SU-DHL-6 (cell line): ENCODE data around the gene C13orf46.

Experiments
- H2AFZ ChIP-seq: fragments of 200-600 bp; sonication (generic); 2 replicates; pipeline ENCODE4 v1.6.1; 2014; ENCODE audit warnings: low read depth, mild to moderate bottlenecking, moderate library complexity, mixed read lengths, antibody characterized with exemption, low read length; ENCODE audit not compliant: severe bottlenecking
- H3F3A ChIP-seq: fragments of 200-600 bp; shearing (Covaris generic); 2 replicates; pipeline ENCODE4 v1.6.0; 2016; ENCODE audit warnings: antibody characterized with exemption, mild to moderate bottlenecking; ENCODE audit not compliant: insufficient read depth
- H3K27ac ChIP-seq: fragments of 200-600 bp; sonication (generic); 2 replicates; pipeline ENCODE4 v1.5.1; 2016; ENCODE audit warnings: low read depth, mild to moderate bottlenecking, low read length, moderate library complexity, mixed read lengths
- H3K27me3 ChIP-seq: fragments of 200-600 bp; sonication (generic), shearing (Covaris generic); 2 replicates; pipeline ENCODE4 v1.6.0; 2014; ENCODE audit warnings: mild to moderate bottlenecking, low read length
- H3K36me3 ChIP-seq: fragments of 200-600 bp; sonication (generic); 2 replicates; pipeline ENCODE4 v1.6.1; 2014; ENCODE audit warnings: mild to moderate bottlenecking, low read length, mixed read lengths
- H3K4me2 ChIP-seq: fragments of 300-600, 200-600 bp; shearing (Covaris generic), sonication (generic); 2 replicates; pipeline ENCODE4 v1.6.0; 2014; ENCODE audit warnings: low read length, low read depth, mild to moderate bottlenecking; ENCODE audit not compliant: poor library complexity, severe bottlenecking
- H3K4me3 ChIP-seq: fragments of 200-600 bp; sonication (generic); 2 replicates; pipeline ENCODE4 v1.5.1; 2014; ENCODE audit warnings: antibody characterized with exemption, low read length, mild to moderate bottlenecking, mixed read lengths; ENCODE audit not compliant: insufficient read depth, poor library complexity, severe bottlenecking
- H3K79me2 ChIP-seq: fragments of 200-600 bp; sonication (generic); 2 replicates; pipeline ENCODE4 v1.6.1; 2014; ENCODE audit warnings: mild to moderate bottlenecking, low read length, moderate library complexity; ENCODE audit not compliant: insufficient read depth
- H3K9ac ChIP-seq: fragments of 200-600 bp; sonication (generic); 2 replicates; pipeline ENCODE4 v1.7.0; 2014; ENCODE audit warnings: mild to moderate bottlenecking, low read length
- H3K9me2 ChIP-seq: fragments of 200-600 bp; sonication (generic); replicated peaks from 2 replicates; pipeline ENCODE4 v1.6.1; 2014; ENCODE audit warnings: low read length; ENCODE audit not compliant: insufficient read depth
- H3K9me3 ChIP-seq: fragments of 200-600 bp; sonication (generic); 2 replicates; pipeline ENCODE4 v1.6.1; 2014; ENCODE audit warnings: low read length, mixed read lengths; ENCODE audit not compliant: insufficient read depth
- H4K20me1 ChIP-seq: fragments of 200-600 bp; sonication (generic); 2 replicates; pipeline ENCODE4 v1.6.1; 2014; ENCODE audit warnings: low read depth, mild to moderate bottlenecking, antibody characterized with exemption, low read length, moderate library complexity, mixed read lengths
- EZH2phosphoT487 ChIP-seq: fragments of 200-600 bp; sonication (generic), shearing (Covaris generic); conservative IDR thresholded peaks from 2 replicates; pipeline ENCODE4 v1.6.1; 2018; ENCODE audit warnings: mild to moderate bottlenecking, antibody characterized with exemption, low read length, moderate library complexity, mixed read lengths
- TF ChIP-seq, protein P1 (sequence below): fragments of 200-600 bp; sonication (generic); IDR thresholded peaks from one replicate; pipeline ENCODE4 v1.5.1; 2017; ENCODE audit warnings: antibody characterized with exemption, mild to moderate bottlenecking, low read length, moderate library complexity; ENCODE audit not compliant: insufficient read depth, poor library complexity, severe bottlenecking

Gene C13orf46

GRCh38 chr13:113976711-113977684, 3.1 kb upstream of the C13orf46 start:
- Histone ChIP-seq H3K79me2 (no peaks in the 10 kb centered on the region), H3K27ac (no peak overlapping the region), H3K9ac (no peak overlapping the region), H3F3A (no peaks in the 10 kb centered on the region), H3K27me3 (no peaks in the 10 kb centered on the region), H3K36me3 (no peaks in the 10 kb centered on the region), H3K4me2 (no peak overlapping the region), H3K9me3 (no peaks in the 10 kb centered on the region), H3K4me3 (no peak overlapping the region), H2AFZ (no peak overlapping the region), H3K9me2 (no peaks in the 10 kb centered on the region), H4K20me1 (no peaks in the 10 kb centered on the region)
- TF ChIP-seq, protein P1, sequence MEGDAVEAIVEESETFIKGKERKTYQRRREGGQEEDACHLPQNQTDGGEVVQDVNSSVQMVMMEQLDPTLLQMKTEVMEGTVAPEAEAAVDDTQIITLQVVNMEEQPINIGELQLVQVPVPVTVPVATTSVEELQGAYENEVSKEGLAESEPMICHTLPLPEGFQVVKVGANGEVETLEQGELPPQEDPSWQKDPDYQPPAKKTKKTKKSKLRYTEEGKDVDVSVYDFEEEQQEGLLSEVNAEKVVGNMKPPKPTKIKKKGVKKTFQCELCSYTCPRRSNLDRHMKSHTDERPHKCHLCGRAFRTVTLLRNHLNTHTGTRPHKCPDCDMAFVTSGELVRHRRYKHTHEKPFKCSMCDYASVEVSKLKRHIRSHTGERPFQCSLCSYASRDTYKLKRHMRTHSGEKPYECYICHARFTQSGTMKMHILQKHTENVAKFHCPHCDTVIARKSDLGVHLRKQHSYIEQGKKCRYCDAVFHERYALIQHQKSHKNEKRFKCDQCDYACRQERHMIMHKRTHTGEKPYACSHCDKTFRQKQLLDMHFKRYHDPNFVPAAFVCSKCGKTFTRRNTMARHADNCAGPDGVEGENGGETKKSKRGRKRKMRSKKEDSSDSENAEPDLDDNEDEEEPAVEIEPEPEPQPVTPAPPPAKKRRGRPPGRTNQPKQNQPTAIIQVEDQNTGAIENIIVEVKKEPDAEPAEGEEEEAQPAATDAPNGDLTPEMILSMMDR: no peak
- TF ChIP-seq EZH2phosphoT487: no peak

GRCh38 chr13:113975416-113975815, 1.5 kb upstream of the C13orf46 start:
- H4K20me1 ChIP-seq: no peaks in the 10 kb centered on the region
- no peak overlapping the region for H3K27ac ChIP-seq
- no peak overlapping the region for H3K9ac ChIP-seq
- no peaks in the 10 kb centered on the region for H3K79me2 ChIP-seq
- TF ChIP-seq, protein P1: no peak
- no peak for TF ChIP-seq EZH2phosphoT487
- no peak overlapping the region for H2AFZ ChIP-seq
- H3F3A ChIP-seq: no peaks in the 10 kb centered on the region
- no peaks in the 10 kb centered on the region for H3K9me3 ChIP-seq
- H3K36me3 ChIP-seq: no peaks in the 10 kb centered on the region
- H3K4me3 ChIP-seq: no peak overlapping the region
- H3K4me2 ChIP-seq: no peak overlapping the region
- H3K27me3 ChIP-seq: no peaks in the 10 kb centered on the region
- H3K9me2 ChIP-seq: no peaks in the 10 kb centered on the region

DNA sequence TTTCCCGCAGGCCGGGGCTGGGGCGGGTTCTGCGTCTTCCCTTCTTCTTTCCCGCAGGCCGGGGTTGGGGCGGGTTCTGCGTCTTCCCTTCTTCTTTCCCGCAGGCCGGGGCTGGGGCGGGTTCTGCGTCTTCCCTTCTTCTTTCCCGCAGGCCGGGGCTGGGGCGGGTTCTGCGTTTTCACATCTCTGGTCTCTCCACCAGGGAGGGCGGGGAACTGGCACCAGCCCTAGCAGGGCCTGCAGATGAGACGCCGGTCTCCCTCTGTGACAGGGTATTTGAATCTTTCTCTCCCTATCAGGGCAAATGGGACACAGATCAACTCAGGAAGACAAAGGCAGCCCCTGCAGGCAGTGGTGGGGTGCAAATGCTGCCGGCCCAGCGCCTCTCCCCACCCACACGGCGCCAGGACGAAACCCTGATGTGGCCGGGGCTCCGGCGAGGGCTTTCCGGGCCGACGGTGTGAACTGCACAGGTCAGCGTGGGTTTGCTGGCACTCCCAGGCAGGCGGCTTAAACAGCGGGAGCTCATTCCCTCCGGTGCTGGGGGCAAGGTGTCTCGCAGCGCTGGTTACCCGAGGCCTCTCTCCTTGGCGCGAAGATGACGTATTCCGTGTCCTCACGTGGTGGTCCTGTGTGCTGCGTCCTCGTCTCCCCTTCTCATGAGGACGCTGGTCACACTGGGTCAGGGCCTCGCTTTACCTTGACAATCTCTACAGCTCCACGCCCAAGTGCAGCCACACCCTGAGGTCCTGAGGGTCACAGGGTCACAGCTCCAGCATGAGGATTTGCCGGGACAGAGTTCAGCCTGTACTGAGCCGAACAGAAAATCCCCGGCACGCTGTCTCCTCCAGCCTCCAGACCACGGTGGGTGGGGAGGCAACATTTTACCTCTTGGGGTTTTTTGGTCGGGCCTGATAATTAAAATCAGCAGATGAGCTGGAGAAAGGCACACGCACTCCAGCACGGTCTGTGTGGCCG, 717 bp upstream of the C13orf46 start:
- Histone ChIP-seq H3K4me2 (no peak overlapping the region), H3K27ac (no peak overlapping the region), H3K9ac (no peak overlapping the region), H3K9me3 (no peaks in the 10 kb centered on the region), H3K36me3 (no peaks in the 10 kb centered on the region), H4K20me1 (no peaks in the 10 kb centered on the region), H3K79me2 (no peaks in the 10 kb centered on the region), H3F3A (no peaks in the 10 kb centered on the region), H3K27me3 (no peaks in the 10 kb centered on the region), H3K9me2 (no peaks in the 10 kb centered on the region), H2AFZ (no peak overlapping the region), H3K4me3 (no peak overlapping the region)
- no peak for TF ChIP-seq EZH2phosphoT487
- TF ChIP-seq, protein P1: no peak
